Colon (tissue), 2 donors: Measurements from ENCODE around the gene RAET1L.
"Not testable (repeated sequence)": the region's sequence is repeated elsewhere in the genome, so short reads cannot be mapped to it uniquely, and the experiment has no call there.

Experiments
- FAIRE-seq: peaks from 2 replicates; lab custom pipeline; 2012; peaks lifted over from hg19 to GRCh38; lab: Jason Lieb, UNC
- donor health status: control.
- donor health status: control.

Gene RAET1L

GRCh38 chr6:149991472-149991795 is 33.9 kb downstream of the RAET1L start:
- not testable (repeated sequence) for FAIRE-seq

- no peak for FAIRE-seq
Measured at GRCh38 chr6:149990661-149991471, 34.5 kb downstream of the RAET1L start.

- FAIRE-seq, result no peak
Measured at GRCh38 chr6:149990212-149990660, 35.1 kb downstream of the RAET1L start.

GRCh38 chr6:149988550-149989346 is 36.6 kb downstream of the RAET1L start:
- FAIRE-seq, result no peak

- no peak for FAIRE-seq
Measured at GRCh38 chr6:149987602-149988107, 37.7 kb downstream of the RAET1L start.

- no peak for FAIRE-seq
Measured at GRCh38 chr6:149985481-149985937, 39.8 kb downstream of the RAET1L start.

- no peak for FAIRE-seq
Measured at GRCh38 chr6:149984773-149985172, 40.6 kb downstream of the RAET1L start.

GRCh38 chr6:149983145-149983544 is 42.2 kb downstream of the RAET1L start:
- no peak for FAIRE-seq

GRCh38 chr6:149979293-149979692 is 46.0 kb downstream of the RAET1L start:
- no peak for FAIRE-seq

GRCh38 chr6:149978610-149979009 is 46.7 kb downstream of the RAET1L start:
- FAIRE-seq, result no peak

GRCh38 chr6:149977221-149977620 is 48.1 kb downstream of the RAET1L start:
- no peak for FAIRE-seq

- FAIRE-seq, result no peak
Measured at GRCh38 chr6:149975400-149975799, 49.9 kb downstream of the RAET1L start.

GRCh38 chr6:149974825-149975224 is 50.5 kb downstream of the RAET1L start:
- FAIRE-seq, result no peak

- not testable (repeated sequence) for FAIRE-seq
Measured at GRCh38 chr6:149974394-149974793, 50.9 kb downstream of the RAET1L start.

GRCh38 chr6:149969635-149970034 is 55.7 kb downstream of the RAET1L start:
- no peak for FAIRE-seq

GRCh38 chr6:149968909-149969308 is 56.4 kb downstream of the RAET1L start:
- FAIRE-seq, result not testable (repeated sequence)
